Astrocyte (in vitro differentiated cells and primary cell): ENCODE data around the gene LCLAT1. TPM values are rescaled to one million over a fixed set of nuclear protein-coding genes. Genes with fewer than 3 reads are reported as not detected.

Source experiments
- DNase-seq: peaks from one replicate; pipeline ENCODE4 v3.0.0-alpha.2; 2010; ENCODE audit warnings: low read depth
- FAIRE-seq: peaks from 2 replicates; lab custom pipeline; 2011; peaks lifted over from hg19 to GRCh38; lab: Jason Lieb, UNC
- H2AFZ ChIP-seq: 2 replicates; pipeline ENCODE4 v1.6.0; 2012; ENCODE audit warnings: low read depth, low read length, inconsistent platforms
- H3K27ac ChIP-seq: 2 replicates; pipeline ENCODE4 v1.5.1; 2011; ENCODE audit warnings: low read depth, low read length, inconsistent platforms
- H3K27me3 ChIP-seq: 2 replicates; pipeline ENCODE4 v1.6.0; 2011; ENCODE audit warnings: low read length, inconsistent platforms; ENCODE audit not compliant: insufficient read depth
- H3K36me3 ChIP-seq: 2 replicates; pipeline ENCODE4 v1.5.1; 2011; ENCODE audit warnings: low read length, inconsistent platforms; ENCODE audit not compliant: insufficient read depth
- H3K4me1 ChIP-seq: 2 replicates; pipeline ENCODE4 v1.5.1; 2011; ENCODE audit warnings: low read length, inconsistent platforms; ENCODE audit not compliant: insufficient read depth
- H3K4me2 ChIP-seq: 2 replicates; pipeline ENCODE4 v1.6.0; 2012; ENCODE audit warnings: low read length, inconsistent platforms
- H3K4me3 ChIP-seq: 2 replicates; pipeline ENCODE4 v1.5.1; 2011; ENCODE audit warnings: low read depth, mild to moderate bottlenecking, low read length, inconsistent platforms; ENCODE audit not compliant: insufficient read depth
- H3K79me2 ChIP-seq: 2 replicates; pipeline ENCODE4 v1.6.0; 2012; ENCODE audit warnings: mild to moderate bottlenecking, low read length, inconsistent platforms; ENCODE audit not compliant: insufficient read depth
- H3K9ac ChIP-seq: 2 replicates; pipeline ENCODE4 v1.6.0; 2012; ENCODE audit warnings: mild to moderate bottlenecking, low read length, inconsistent platforms
- H3K9me3 ChIP-seq: 2 replicates; pipeline ENCODE4 v1.5.1; 2012; ENCODE audit warnings: low read depth, mild to moderate bottlenecking, low read length, inconsistent platforms; ENCODE audit not compliant: insufficient read depth
- H4K20me1 ChIP-seq: 2 replicates; pipeline ENCODE4 v1.6.0; 2012; ENCODE audit warnings: low read length, inconsistent platforms; ENCODE audit not compliant: insufficient read depth
- H3K27ac Mint-ChIP-seq: one replicate; pipeline ENCODE4 v1.8.0; 2021; ENCODE audit warnings: mild to moderate bottlenecking, mixed read lengths; ENCODE audit not compliant: unreplicated experiment
- H3K27me3 Mint-ChIP-seq: one replicate; pipeline ENCODE4 v1.8.0; 2021; ENCODE audit warnings: low read depth, mixed read lengths; ENCODE audit not compliant: unreplicated experiment
- H3K36me3 Mint-ChIP-seq: one replicate; pipeline ENCODE4 v1.8.0; 2021; ENCODE audit warnings: low read depth, mixed read lengths; ENCODE audit not compliant: unreplicated experiment
- H3K4me1 Mint-ChIP-seq: one replicate; pipeline ENCODE4 v1.8.0; 2021; ENCODE audit warnings: low read depth, mixed read lengths; ENCODE audit not compliant: unreplicated experiment
- H3K4me3 Mint-ChIP-seq: one replicate; pipeline ENCODE4 v1.8.0; 2021; ENCODE audit warnings: mild to moderate bottlenecking, moderate library complexity, mixed read lengths; ENCODE audit not compliant: unreplicated experiment
- H3K9me3 Mint-ChIP-seq: one replicate; pipeline ENCODE4 v1.8.0; 2021; ENCODE audit warnings: mild to moderate bottlenecking, mixed read lengths; ENCODE audit not compliant: unreplicated experiment
- CTCF ChIP-seq: IDR thresholded peaks from 2 replicates; pipeline ENCODE4 v1.5.1; 2011; ENCODE audit warnings: low read depth, mild to moderate bottlenecking, inconsistent platforms, low read length, moderate library complexity; ENCODE audit not compliant: insufficient read depth
- EZH2 ChIP-seq: IDR thresholded peaks from 2 replicates; pipeline ENCODE4 v1.6.1; 2012; ENCODE audit warnings: mild to moderate bottlenecking, low read length, inconsistent platforms; ENCODE audit not compliant: insufficient read depth
- total RNA-seq: library from RNA; stranded (reverse); gene quantifications from 2 replicates; pipeline ENCODE4 v1.2.1, GENCODE V29; 2021

LCLAT1 gene
- total RNA-seq, 1 donor from 2014 or later = 17.5 TPM

DNA sequence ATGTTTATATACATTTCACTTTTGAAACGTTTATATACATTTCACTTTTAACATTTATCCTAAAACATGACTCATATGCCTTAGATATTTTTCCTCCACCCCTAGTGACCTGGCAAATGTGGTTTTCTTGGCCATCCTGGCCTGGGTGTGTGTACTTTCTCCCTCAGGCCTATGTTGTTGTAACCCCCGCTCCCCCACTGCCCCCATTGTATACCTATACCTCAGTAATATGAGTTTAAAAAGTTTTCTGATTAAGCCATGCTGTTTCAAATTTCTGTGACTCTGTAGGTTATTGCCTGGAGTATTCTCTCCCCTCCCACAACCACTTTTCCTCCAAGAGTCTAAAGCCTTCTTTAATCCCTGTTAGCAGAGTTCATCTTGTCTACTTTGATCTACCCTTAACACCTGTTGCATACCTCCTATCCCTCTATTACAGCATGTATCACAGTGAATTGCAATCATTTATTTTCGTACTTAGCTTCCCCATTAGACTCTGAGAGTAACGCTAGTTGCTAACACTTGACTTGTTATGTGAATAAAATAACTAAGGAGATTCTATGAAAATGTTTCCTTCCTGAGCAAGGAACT is 67.9 kb downstream of the LCLAT1 start:
- Histone ChIP-seq H3K4me1 (no peaks in the 10 kb centered on the region), H4K20me1 (peaks cover 15% of the 10 kb centered on the region), H3K9me3 (peaks cover 5% of the 10 kb centered on the region), H3K4me2 (peak overlapping the region; percentile 10), H3K27ac (no peak overlapping the region), H2AFZ (no peak overlapping the region), H3K36me3 (no peaks in the 10 kb centered on the region), H3K9ac (no peak overlapping the region), H3K4me3 (no peak overlapping the region), H3K27me3 (no peaks in the 10 kb centered on the region), H3K79me2 (peaks cover 6% of the 10 kb centered on the region)
- H3K4me3 Mint-ChIP-seq = no peak overlapping the region
- peaks cover 11% of the 10 kb centered on the region for H3K36me3 Mint-ChIP-seq
- H3K9me3 Mint-ChIP-seq = peaks cover 6% of the 10 kb centered on the region
- H3K27ac Mint-ChIP-seq = no peak overlapping the region
- peaks cover 19% of the 10 kb centered on the region for H3K4me1 Mint-ChIP-seq
- no peaks in the 10 kb centered on the region for H3K27me3 Mint-ChIP-seq
- no peak for DNase-seq
- TF ChIP-seq CTCF = no peak
- no peak for TF ChIP-seq EZH2
- no peak for FAIRE-seq

DNA sequence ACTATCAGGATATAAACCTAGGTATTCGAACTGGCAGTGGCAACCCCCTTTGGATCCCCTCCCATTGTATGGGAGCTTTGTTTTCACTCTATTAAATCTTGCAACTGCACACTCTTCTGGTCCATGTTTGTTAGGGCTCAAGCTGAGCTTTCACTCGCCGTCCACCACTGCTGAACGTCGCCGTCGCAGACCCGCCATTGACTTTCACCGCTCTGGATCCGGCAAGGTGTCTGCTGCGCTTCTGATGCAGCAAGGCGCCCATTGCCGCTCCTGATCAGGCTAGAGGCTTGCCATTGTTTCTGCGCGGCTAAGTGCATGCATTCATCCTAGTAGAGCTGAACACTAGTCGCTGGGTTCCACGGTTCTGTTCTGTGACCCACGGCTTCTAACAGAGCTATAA is 69.1 kb downstream of the LCLAT1 start:
- no peaks in the 10 kb centered on the region for H3K4me1 ChIP-seq
- peaks cover 6% of the 10 kb centered on the region for H3K9me3 Mint-ChIP-seq
- H3K9ac ChIP-seq = no peak overlapping the region
- no peak overlapping the region for H2AFZ ChIP-seq
- no peak overlapping the region for H3K4me3 ChIP-seq
- no peaks in the 10 kb centered on the region for H3K27me3 Mint-ChIP-seq
- TF ChIP-seq EZH2 (no peak), CTCF (no peak)
- H3K79me2 ChIP-seq = peaks cover 6% of the 10 kb centered on the region
- no peak overlapping the region for H3K4me2 ChIP-seq
- peaks cover 12% of the 10 kb centered on the region for H3K36me3 Mint-ChIP-seq
- H3K4me1 Mint-ChIP-seq = peaks cover 15% of the 10 kb centered on the region
- H3K9me3 ChIP-seq = peaks cover 6% of the 10 kb centered on the region
- DNase-seq (no peak), FAIRE-seq (no peak)
- H3K27ac ChIP-seq = no peak overlapping the region
- peaks cover 14% of the 10 kb centered on the region for H4K20me1 ChIP-seq
- no peak overlapping the region for H3K4me3 Mint-ChIP-seq
- no peaks in the 10 kb centered on the region for H3K27me3 ChIP-seq
- no peak overlapping the region for H3K27ac Mint-ChIP-seq
- no peaks in the 10 kb centered on the region for H3K36me3 ChIP-seq

GRCh38 chr2:30519796-30520195 is 72.8 kb downstream of the LCLAT1 start:
- Mint-ChIP-seq H3K4me1 (peaks cover 5% of the 10 kb centered on the region), H3K4me3 (no peak overlapping the region), H3K27ac (no peak overlapping the region), H3K27me3 (no peaks in the 10 kb centered on the region), H3K9me3 (peaks cover 6% of the 10 kb centered on the region), H3K36me3 (peaks cover 12% of the 10 kb centered on the region)
- no peak for DNase-seq
- no peak overlapping the region for H3K9ac ChIP-seq
- no peak for TF ChIP-seq CTCF
- TF ChIP-seq EZH2 = no peak
- H3K36me3 ChIP-seq = no peaks in the 10 kb centered on the region
- no peak overlapping the region for H3K4me2 ChIP-seq
- no peak for FAIRE-seq
- no peaks in the 10 kb centered on the region for H3K27me3 ChIP-seq
- H3K9me3 ChIP-seq = peaks cover 6% of the 10 kb centered on the region
- no peak overlapping the region for H3K4me3 ChIP-seq
- no peak overlapping the region for H2AFZ ChIP-seq
- H3K4me1 ChIP-seq = no peaks in the 10 kb centered on the region
- no peak overlapping the region for H3K27ac ChIP-seq
- H4K20me1 ChIP-seq = peaks cover 5% of the 10 kb centered on the region
- peaks cover 3% of the 10 kb centered on the region for H3K79me2 ChIP-seq
